Urinary bladder (tissue), 4 donors: Measurements from ENCODE around the gene RER1. TPM values are rescaled to one million over a fixed set of nuclear protein-coding genes. Genes with fewer than 3 reads are reported as not detected.
"Not testable (repeated sequence)": the region's sequence is repeated elsewhere in the genome, so short reads cannot be mapped to it uniquely, and the experiment has no call there.

Experiments
- DNase-seq: peaks from one replicate; pipeline ENCODE4 v3.0.0-alpha.2; 2015; ENCODE audit errors: extremely low spot score
- H3K27ac ChIP-seq: one replicate; pipeline ENCODE4 v1.5.1; 2013; ENCODE audit warnings: low read depth, mild to moderate bottlenecking, moderate library complexity
- H3K36me3 ChIP-seq: one replicate; pipeline ENCODE4 v1.6.1; 2013; ENCODE audit warnings: mild to moderate bottlenecking, moderate library complexity; ENCODE audit not compliant: insufficient read depth
- H3K4me1 ChIP-seq: one replicate; pipeline ENCODE4 v1.6.1; 2013; ENCODE audit warnings: mild to moderate bottlenecking, moderate library complexity; ENCODE audit not compliant: insufficient read depth
- H3K4me3 ChIP-seq: one replicate; pipeline ENCODE4 v1.5.1; 2013; ENCODE audit warnings: low read depth, low read length
- WGBS: extraction: QIAGEN DNeasy Blood & Tissue Kit; methylation state at CpG from one replicate; pipeline ENCODE4 v1.1.7; 2013; 5-methylcytosine and 5-hydroxymethylcytosine counted together
- polyA plus RNA-seq: library from polyadenylated mRNA; stranded (reverse); fragments of 200-250 nt; gene quantifications from one replicate; pipeline ENCODE4 v1.2.3, GENCODE V29; 2013
- total RNA-seq: library from RNA; depleted of rRNA; stranded (reverse); fragments of >200 nt; gene quantifications from one replicate; pipeline ENCODE4 v1.2.3, GENCODE V29; 2014
- donor health status: healthy with polysubstance abuse.
- donor health status: healthy.

The RER1 gene
- total and polyA plus RNA-seq, 2 donors = 48.1 to 79.0 TPM

DNA sequence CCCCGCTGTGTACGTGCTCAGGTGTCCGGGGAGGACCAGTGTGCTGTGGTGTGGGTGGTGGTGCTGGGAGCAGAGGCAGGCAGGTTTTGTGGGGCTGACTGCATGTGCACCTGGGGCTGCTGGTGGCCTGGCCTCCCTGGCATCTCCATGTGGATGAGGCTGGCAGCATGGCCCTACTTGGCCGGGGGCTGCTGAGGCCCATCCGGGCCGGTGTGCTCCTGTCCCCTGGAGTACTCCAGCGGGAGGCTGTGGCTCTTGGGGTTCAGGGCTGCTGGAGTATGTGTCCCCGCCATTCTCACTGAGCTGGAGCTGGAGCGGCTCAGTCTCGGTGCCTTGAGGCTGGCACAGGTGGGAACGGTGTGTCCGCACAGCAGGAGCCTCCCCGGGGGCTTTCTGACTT, 41.6 kb downstream of the RER1 start:
- H3K36me3 ChIP-seq = no peaks in the 10 kb centered on the region
- DNase-seq = no peak
- 76% methylated on average over 13 of the region's 13 CpGs for WGBS
- no peaks in the 10 kb centered on the region for H3K4me1 ChIP-seq
- no peak overlapping the region for H3K4me3 ChIP-seq
- H3K27ac ChIP-seq = no peak overlapping the region

GRCh38 chr1:2433936-2434655, 42.5 kb downstream of the RER1 start:
- Histone ChIP-seq H3K4me3 (no peak overlapping the region), H3K4me1 (no peaks in the 10 kb centered on the region), H3K36me3 (no peaks in the 10 kb centered on the region), H3K27ac (no peak overlapping the region)
- WGBS = 66% methylated on average over 34 of the region's 34 CpGs
- no peak for DNase-seq

GRCh38 chr1:2435091-2435490, 43.5 kb downstream of the RER1 start:
- 67% methylated on average over 9 of the region's 9 CpGs for WGBS
- DNase-seq = no peak
- H3K36me3 ChIP-seq = no peaks in the 10 kb centered on the region
- no peak overlapping the region for H3K27ac ChIP-seq
- no peak overlapping the region for H3K4me3 ChIP-seq
- no peaks in the 10 kb centered on the region for H3K4me1 ChIP-seq

GRCh38 chr1:2435746-2436355, 44.2 kb downstream of the RER1 start:
- H3K36me3 ChIP-seq = no peaks in the 10 kb centered on the region
- H3K4me1 ChIP-seq = no peaks in the 10 kb centered on the region
- DNase-seq = no peak
- H3K4me3 ChIP-seq = no peak overlapping the region
- 69% methylated on average over 2 of the region's 2 CpGs for WGBS
- H3K27ac ChIP-seq = no peak overlapping the region

- no peaks in the 10 kb centered on the region for H3K4me1 ChIP-seq
- no peaks in the 10 kb centered on the region for H3K36me3 ChIP-seq
- no peak for DNase-seq
- 80% methylated on average over 7 of the region's 7 CpGs for WGBS
- H3K4me3 ChIP-seq = no peak overlapping the region
- no peak overlapping the region for H3K27ac ChIP-seq
Observed at GRCh38 chr1:2436876-2437275, 45.2 kb downstream of the RER1 start.

- Histone ChIP-seq H3K36me3 (no peaks in the 10 kb centered on the region), H3K4me3 (no peak overlapping the region), H3K4me1 (no peaks in the 10 kb centered on the region), H3K27ac (no peak overlapping the region)
- WGBS = 84% methylated on average over 15 of the region's 15 CpGs
- no peak for DNase-seq
Observed at GRCh38 chr1:2437617-2438016, 46.0 kb downstream of the RER1 start.

GRCh38 chr1:2438038-2438437, 46.4 kb downstream of the RER1 start:
- Histone ChIP-seq H3K4me3 (no peak overlapping the region), H3K4me1 (no peaks in the 10 kb centered on the region), H3K27ac (no peak overlapping the region), H3K36me3 (no peaks in the 10 kb centered on the region)
- WGBS = 50% methylated on average over 15 of the region's 15 CpGs
- no peak for DNase-seq

- H3K27ac ChIP-seq = no peak overlapping the region
- no peak overlapping the region for H3K4me3 ChIP-seq
- WGBS = 89% methylated on average over 14 of the region's 14 CpGs
- H3K36me3 ChIP-seq = no peaks in the 10 kb centered on the region
- no peaks in the 10 kb centered on the region for H3K4me1 ChIP-seq
- DNase-seq = no peak
Observed at GRCh38 chr1:2438641-2439040, 47.0 kb downstream of the RER1 start.

GRCh38 chr1:2439369-2439768, 47.7 kb downstream of the RER1 start:
- DNase-seq = no peak
- Histone ChIP-seq H3K4me3 (no peak overlapping the region), H3K4me1 (no peaks in the 10 kb centered on the region), H3K36me3 (no peaks in the 10 kb centered on the region), H3K27ac (no peak overlapping the region)
- 70% methylated on average over 15 of the region's 15 CpGs for WGBS

DNA sequence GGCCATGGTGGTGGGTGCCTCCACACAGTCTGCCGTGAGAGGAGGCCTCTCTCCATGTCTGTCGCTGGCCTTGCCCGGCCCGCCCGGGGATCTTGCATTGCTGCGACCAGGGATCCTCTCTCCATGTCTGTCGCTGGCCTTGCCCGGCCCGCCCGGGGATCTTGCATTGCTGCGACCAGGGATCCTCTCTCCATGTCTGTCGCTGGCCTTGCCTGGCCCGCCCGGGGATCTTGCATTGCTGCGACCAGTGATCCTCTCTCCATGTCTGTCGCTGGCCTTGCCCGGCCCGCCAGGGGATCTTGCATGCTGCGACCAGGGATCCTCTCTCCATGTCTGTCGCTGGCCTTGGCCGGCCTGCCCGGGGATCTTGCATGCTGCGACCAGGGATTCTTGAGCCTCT, 48.7 kb downstream of the RER1 start:
- not testable (repeated sequence) for DNase-seq, H3K4me3 ChIP-seq, H3K4me1 ChIP-seq, H3K27ac ChIP-seq, H3K36me3 ChIP-seq
- WGBS = 91% methylated on average over 23 of the region's 23 CpGs

DNA sequence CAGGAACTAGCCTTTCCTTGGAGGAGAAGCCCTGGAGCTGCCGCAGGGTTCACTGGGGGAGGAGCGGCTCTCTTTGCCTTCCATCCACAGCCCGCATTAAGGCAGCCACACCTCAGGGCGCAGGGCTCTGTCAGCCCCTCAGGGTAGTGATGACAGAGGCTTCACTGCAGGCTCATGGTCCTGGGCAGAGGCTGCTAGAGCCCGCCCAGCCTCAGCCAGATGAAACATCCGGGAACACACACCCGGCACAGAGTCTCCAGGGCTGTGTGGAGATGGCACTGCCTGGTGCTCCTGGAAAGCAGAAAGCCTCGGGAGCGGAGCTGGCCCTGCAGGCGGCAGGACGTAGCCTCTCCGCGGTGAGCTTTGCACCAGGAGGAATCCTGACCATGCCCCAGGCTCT, 50.1 kb downstream of the RER1 start:
- Histone ChIP-seq H3K4me3 (no peak overlapping the region), H3K36me3 (no peaks in the 10 kb centered on the region), H3K4me1 (no peaks in the 10 kb centered on the region), H3K27ac (no peak overlapping the region)
- no peak for DNase-seq
- 57% methylated on average over 13 of the region's 13 CpGs for WGBS

- Histone ChIP-seq H3K27ac (no peak overlapping the region), H3K4me1 (no peaks in the 10 kb centered on the region), H3K4me3 (no peak overlapping the region), H3K36me3 (no peaks in the 10 kb centered on the region)
- no peak for DNase-seq
- 40% methylated on average over 6 of the region's 6 CpGs for WGBS
Observed at GRCh38 chr1:2442661-2443060, 51.0 kb downstream of the RER1 start.

DNA sequence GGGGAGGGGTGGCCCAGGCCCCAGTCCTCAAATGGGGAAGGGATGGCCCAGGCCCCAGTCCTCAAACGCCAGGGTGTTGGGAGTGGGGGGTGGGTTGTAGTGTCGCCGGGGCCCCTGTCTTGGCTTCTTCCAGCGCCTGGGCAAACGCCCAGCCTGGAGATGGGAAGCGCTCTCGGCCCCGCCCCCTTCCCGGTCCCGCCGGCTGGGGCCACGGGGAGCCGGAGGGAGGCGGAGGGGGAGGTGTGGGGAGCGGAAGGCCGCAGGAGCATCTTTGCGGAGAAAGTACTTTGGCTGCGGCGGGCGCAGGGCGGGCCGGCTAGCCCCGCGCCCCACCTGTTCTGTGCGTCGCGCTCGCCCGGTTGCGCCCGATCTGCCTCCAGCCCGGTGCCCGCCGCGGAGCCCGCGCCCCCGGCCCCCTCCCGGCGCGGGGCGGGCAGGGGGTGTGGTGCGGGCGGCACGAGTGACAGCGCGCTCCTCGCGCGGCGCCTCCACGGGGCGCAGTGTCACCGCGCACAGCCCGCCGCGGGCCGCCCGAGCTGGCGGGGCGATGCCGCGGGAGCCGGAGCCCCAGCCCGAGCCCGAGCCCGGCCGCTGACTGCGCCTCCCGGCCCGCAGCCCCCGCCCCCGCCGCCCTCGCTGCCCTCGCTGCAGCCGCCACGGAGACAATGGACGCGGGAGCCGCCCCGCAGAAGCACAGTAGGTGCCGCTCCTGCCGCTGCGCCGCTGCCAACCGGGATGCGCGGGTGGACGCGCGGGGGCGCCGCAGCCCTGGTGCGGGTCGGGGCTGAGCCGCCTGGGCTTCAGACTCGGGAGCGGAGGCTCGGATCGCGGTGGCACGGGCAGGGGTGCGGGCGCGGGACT, 51.9 kb downstream of the RER1 start:
- Histone ChIP-seq H3K4me1 (no peaks in the 10 kb centered on the region), H3K27ac (no peak overlapping the region), H3K4me3 (no peak overlapping the region), H3K36me3 (no peaks in the 10 kb centered on the region)
- 5% methylated on average over 106 of the region's 107 CpGs for WGBS
- DNase-seq = no peak

GRCh38 chr1:2444138-2444591, 52.5 kb downstream of the RER1 start:
- DNase-seq = no peak
- no peaks in the 10 kb centered on the region for H3K36me3 ChIP-seq
- H3K4me1 ChIP-seq = no peaks in the 10 kb centered on the region
- H3K27ac ChIP-seq = no peak overlapping the region
- 40% methylated on average over 27 of the region's 27 CpGs for WGBS
- no peak overlapping the region for H3K4me3 ChIP-seq
